NCI-H146 treated with DMSO at 0.1 percent for 48 hours (cell line): ENCODE results near the gene PTGS2.
A peak's percentile ranks its signal among the peaks of the same experiment; 100 is the strongest.

Experiments used
- DNase-seq: peaks from one replicate; lab custom pipeline; 2025; ENCODE audit not compliant: unreplicated experiment; lab: John Stamatoyannopoulos, UW

Gene PTGS2

GRCh38 chr1:186680245-186681061 is at the start of gene PTGS2:
TSS of gene PTGS2 (minus strand) at chr1:186680423. CDS start at chr1:186680290, 133 bp downstream.
- DNase-seq = peak; percentile 8

GRCh38 chr1:186722711-186723309 is 42.6 kb upstream of the PTGS2 start:
- DNase-seq = no peak

GRCh38 chr1:186717286-186717685 is 37.1 kb upstream of the PTGS2 start:
- no peak for DNase-seq

- no peak for DNase-seq
Observed at GRCh38 chr1:186715887-186716809, 35.9 kb upstream of the PTGS2 start.

- DNase-seq = no peak
Observed at GRCh38 chr1:186710696-186711095, 30.5 kb upstream of the PTGS2 start.

GRCh38 chr1:186708694-186709097 is 28.5 kb upstream of the PTGS2 start:
- no peak for DNase-seq

GRCh38 chr1:186703209-186703766 is 23.1 kb upstream of the PTGS2 start:
- no peak for DNase-seq

- DNase-seq = no peak
Observed at GRCh38 chr1:186700722-186701121, 20.5 kb upstream of the PTGS2 start.

GRCh38 chr1:186699519-186699918 is 19.3 kb upstream of the PTGS2 start:
- DNase-seq = no peak

GRCh38 chr1:186689907-186690306 is 9.7 kb upstream of the PTGS2 start:
- no peak for DNase-seq

GRCh38 chr1:186689376-186689775 is 9.2 kb upstream of the PTGS2 start:
- no peak for DNase-seq

- DNase-seq = no peak
Observed at GRCh38 chr1:186683652-186684410, 3.6 kb upstream of the PTGS2 start.

- no peak for DNase-seq
Observed at GRCh38 chr1:186682736-186683135, 2.5 kb upstream of the PTGS2 start.

- no peak for DNase-seq
Observed at GRCh38 chr1:186681801-186682200, 1.6 kb upstream of the PTGS2 start.

GRCh38 chr1:186681121-186681520 is 898 bp upstream of the PTGS2 start:
- no peak for DNase-seq

GRCh38 chr1:186679924-186680244 is 339 bp downstream of the PTGS2 start:
- no peak for DNase-seq

- DNase-seq = no peak
Observed at GRCh38 chr1:186678155-186678554, 2.1 kb downstream of the PTGS2 start.

- no peak for DNase-seq
Observed at GRCh38 chr1:186672596-186672995, 7.6 kb downstream of the PTGS2 start.

GRCh38 chr1:186672131-186672530 is 8.1 kb downstream of the PTGS2 start:
- no peak for DNase-seq

- DNase-seq = no peak
Observed at GRCh38 chr1:186671136-186671825, 8.9 kb downstream of the PTGS2 start.
